ENCODE results near the gene PLOD1.

The PLOD1 gene

DNA sequence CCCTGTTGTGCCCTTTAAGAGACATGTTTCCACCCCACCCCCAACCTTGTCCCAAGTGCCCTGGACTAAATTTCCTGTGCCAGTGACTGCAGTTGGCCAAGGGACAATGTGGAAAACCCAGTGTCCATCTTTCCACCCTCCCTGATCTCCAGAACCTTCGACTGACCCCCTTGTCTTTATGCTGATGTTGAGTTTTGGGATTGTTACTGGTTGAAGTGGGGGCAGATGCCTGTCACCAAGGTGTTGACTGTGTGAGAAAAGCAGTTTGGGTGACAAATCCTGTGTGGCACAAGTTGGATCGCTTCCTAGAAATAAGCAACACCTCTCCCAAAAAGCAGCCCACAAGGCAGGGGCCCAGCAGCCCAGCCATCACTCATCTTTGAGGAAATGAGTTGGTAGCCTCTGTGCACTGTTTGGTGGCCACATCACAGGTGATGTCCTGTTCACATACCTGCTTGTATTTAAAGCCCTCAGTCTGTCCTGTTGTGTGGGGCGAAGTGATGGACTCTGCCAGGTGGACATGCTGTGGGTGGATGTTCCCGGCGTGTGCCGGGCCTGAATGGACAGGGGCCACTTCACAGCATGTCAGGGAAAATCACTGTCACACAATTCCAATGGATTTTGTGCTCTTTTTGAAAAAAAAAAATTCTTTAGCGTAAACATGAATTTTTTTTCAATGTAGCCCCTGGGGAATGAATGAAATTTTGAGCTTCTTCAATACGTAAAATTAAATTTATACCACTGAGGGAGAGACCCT lies 78.2 kb downstream of the PLOD1 start:
- Histone ChIP-seq H3K27me3 (ENCODE audit: insufficient read depth, low read length) (no peaks in the 10 kb centered on the region), H3K9ac (ENCODE audit: low read length) (no peak overlapping the region), H3K9me3 (ENCODE audit: low read length) (no peaks in the 10 kb centered on the region), H3K36me3 (ENCODE audit: insufficient read depth, low read length) (peaks cover 49% of the 10 kb centered on the region), H3K4me2 (ENCODE audit: low read length) (no peak overlapping the region), H3K27ac (ENCODE audit: low read depth, low read length, poor library complexity, severe bottlenecking) (no peak overlapping the region), H3K9me2 (ENCODE audit: low read depth, low read length) (no peaks in the 10 kb centered on the region), H3F3A (ENCODE audit: insufficient read depth, low read length) (no peaks in the 10 kb centered on the region; the same call in 1 of the 2 replicates), H3K4me3 (ENCODE audit: low read depth, low read length, poor library complexity, severe bottlenecking) (no peak overlapping the region), H3K79me2 (ENCODE audit: insufficient read depth, low read length) (no peaks in the 10 kb centered on the region), H3K4me1 (ENCODE audit: insufficient read depth, low read length, severe bottlenecking) (no peaks in the 10 kb centered on the region), H4K20me1 (ENCODE audit: insufficient read depth, low read length) (no peaks in the 10 kb centered on the region), H2AFZ (ENCODE audit: low read length) (no peak overlapping the region)
- TF ChIP-seq, protein P1, sequence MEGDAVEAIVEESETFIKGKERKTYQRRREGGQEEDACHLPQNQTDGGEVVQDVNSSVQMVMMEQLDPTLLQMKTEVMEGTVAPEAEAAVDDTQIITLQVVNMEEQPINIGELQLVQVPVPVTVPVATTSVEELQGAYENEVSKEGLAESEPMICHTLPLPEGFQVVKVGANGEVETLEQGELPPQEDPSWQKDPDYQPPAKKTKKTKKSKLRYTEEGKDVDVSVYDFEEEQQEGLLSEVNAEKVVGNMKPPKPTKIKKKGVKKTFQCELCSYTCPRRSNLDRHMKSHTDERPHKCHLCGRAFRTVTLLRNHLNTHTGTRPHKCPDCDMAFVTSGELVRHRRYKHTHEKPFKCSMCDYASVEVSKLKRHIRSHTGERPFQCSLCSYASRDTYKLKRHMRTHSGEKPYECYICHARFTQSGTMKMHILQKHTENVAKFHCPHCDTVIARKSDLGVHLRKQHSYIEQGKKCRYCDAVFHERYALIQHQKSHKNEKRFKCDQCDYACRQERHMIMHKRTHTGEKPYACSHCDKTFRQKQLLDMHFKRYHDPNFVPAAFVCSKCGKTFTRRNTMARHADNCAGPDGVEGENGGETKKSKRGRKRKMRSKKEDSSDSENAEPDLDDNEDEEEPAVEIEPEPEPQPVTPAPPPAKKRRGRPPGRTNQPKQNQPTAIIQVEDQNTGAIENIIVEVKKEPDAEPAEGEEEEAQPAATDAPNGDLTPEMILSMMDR (IDR thresholded peaks at IDR 0.05; ENCODE audit: low read length): no peak
- TF ChIP-seq EZH2 (IDR thresholded peaks at IDR 0.05; ENCODE audit: borderline replicate concordance, low read length): no peak

DNA sequence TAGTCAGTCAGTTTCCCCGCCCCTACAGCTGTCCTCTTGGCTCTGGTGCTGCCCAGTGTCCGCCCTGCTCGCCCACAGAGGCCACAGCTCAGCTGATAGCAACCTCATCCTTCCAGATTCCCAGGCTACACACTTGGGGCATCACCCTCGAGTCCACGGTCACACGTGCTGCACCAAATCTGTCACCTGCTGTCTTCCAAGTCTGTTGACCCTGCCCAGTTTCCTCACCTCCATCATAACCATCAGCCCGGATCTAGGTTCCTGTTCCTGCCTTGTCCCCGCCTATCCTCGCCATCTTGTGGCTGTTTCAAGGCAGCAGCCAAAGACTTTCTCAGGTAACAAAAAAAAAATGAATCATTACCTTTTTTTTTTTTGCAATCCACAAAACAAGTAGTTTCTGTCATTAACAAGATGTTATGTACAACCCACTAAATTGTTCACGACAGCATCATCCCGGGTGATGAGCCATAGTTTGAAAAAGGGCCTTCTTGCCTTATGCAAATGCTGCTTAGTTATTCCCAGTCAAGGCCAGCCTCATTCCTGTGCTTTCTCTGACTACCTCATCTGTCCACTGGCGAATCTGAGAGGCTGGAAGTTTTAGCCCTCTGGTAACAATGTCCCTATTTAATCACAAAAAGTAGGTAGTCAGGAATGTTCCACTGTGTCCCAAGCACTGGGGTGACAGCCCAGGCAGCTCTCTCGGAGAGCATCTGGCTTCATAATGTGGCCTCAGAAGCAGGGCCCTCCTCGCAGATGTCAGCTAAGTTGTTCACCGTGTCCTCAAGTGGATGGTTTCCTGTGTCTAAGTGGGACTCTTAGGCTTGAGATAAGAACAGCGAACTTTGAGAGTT lies 79.8 kb downstream of the PLOD1 start:
- H3K4me1 ChIP-seq (ENCODE audit: insufficient read depth, low read length, severe bottlenecking): no peaks in the 10 kb centered on the region
- no peaks in the 10 kb centered on the region for H3K27me3 ChIP-seq (ENCODE audit: insufficient read depth, low read length)
- no peak overlapping the region for H3K4me3 ChIP-seq (ENCODE audit: low read depth, low read length, poor library complexity, severe bottlenecking)
- no peaks in the 10 kb centered on the region for H3K79me2 ChIP-seq (ENCODE audit: insufficient read depth, low read length)
- H2AFZ ChIP-seq (ENCODE audit: low read length): no peak overlapping the region
- H3F3A ChIP-seq (ENCODE audit: insufficient read depth, low read length): no peaks in the 10 kb centered on the region; the same call in 1 of the 2 replicates
- no peak overlapping the region for H3K9ac ChIP-seq (ENCODE audit: low read length)
- peak overlapping the region; percentile 17 for H3K27ac ChIP-seq (ENCODE audit: low read depth, low read length, poor library complexity, severe bottlenecking)
- H3K4me2 ChIP-seq (ENCODE audit: low read length): no peak overlapping the region
- no peak for TF ChIP-seq EZH2 (IDR thresholded peaks at IDR 0.05; ENCODE audit: borderline replicate concordance, low read length)
- TF ChIP-seq, protein P1 (IDR thresholded peaks at IDR 0.05; ENCODE audit: low read length): 0 out of 2 replicates have a peak, but pooled peaks have one; percentile 9
- H4K20me1 ChIP-seq (ENCODE audit: insufficient read depth, low read length): no peaks in the 10 kb centered on the region
- H3K9me3 ChIP-seq (ENCODE audit: low read length): no peaks in the 10 kb centered on the region
- peaks cover 40% of the 10 kb centered on the region for H3K36me3 ChIP-seq (ENCODE audit: insufficient read depth, low read length)
- no peaks in the 10 kb centered on the region for H3K9me2 ChIP-seq (ENCODE audit: low read depth, low read length)

DNA sequence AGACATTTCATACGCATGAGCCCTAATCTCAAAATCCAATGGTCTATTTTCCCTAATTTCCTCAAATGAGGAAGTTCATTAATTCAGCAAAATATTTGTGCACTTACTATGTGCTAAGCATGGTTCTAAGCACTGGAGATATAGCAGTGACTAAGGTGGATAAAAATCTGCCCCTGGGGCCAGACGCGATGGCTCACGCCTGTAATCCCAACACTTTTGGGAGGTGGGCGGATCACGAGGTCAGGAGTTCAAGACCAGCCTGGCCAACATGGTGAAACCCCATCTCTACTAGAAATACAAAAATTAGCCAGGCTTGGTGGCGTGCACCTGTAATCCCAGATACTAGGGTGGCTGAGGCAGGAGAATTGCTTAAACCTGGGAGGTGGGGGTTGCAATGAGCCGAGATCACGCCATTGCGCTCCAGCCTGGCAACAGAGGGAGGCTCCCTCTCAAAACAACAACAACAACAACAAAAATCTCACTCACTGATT lies 80.5 kb downstream of the PLOD1 start:
- Histone ChIP-seq H4K20me1 (ENCODE audit: insufficient read depth, low read length) (no peaks in the 10 kb centered on the region), H3K79me2 (ENCODE audit: insufficient read depth, low read length) (peaks cover 2% of the 10 kb centered on the region; the same call in 1 of the 2 replicates), H3F3A (ENCODE audit: insufficient read depth, low read length) (no peaks in the 10 kb centered on the region; the same call in 1 of the 2 replicates), H3K9me3 (ENCODE audit: low read length) (no peaks in the 10 kb centered on the region), H3K27ac (ENCODE audit: low read depth, low read length, poor library complexity, severe bottlenecking) (peak overlapping the region; percentile 17), H3K27me3 (ENCODE audit: insufficient read depth, low read length) (no peaks in the 10 kb centered on the region), H3K4me3 (ENCODE audit: low read depth, low read length, poor library complexity, severe bottlenecking) (no peak overlapping the region), H3K36me3 (ENCODE audit: insufficient read depth, low read length) (peaks cover 35% of the 10 kb centered on the region), H3K9ac (ENCODE audit: low read length) (no peak overlapping the region), H2AFZ (ENCODE audit: low read length) (no peak overlapping the region), H3K4me1 (ENCODE audit: insufficient read depth, low read length, severe bottlenecking) (peaks cover 3% of the 10 kb centered on the region), H3K9me2 (ENCODE audit: low read depth, low read length) (no peaks in the 10 kb centered on the region), H3K4me2 (ENCODE audit: low read length) (no peak overlapping the region)
- TF ChIP-seq EZH2 (IDR thresholded peaks at IDR 0.05; ENCODE audit: borderline replicate concordance, low read length): no peak
